Activated CD4-positive, alpha-beta memory T cell treated with anti-CD3 and anti-CD28 coated beads for 36 hours (primary cell): Measurements from ENCODE around the gene MDGA2. TPM values are rescaled to one million over a fixed set of nuclear protein-coding genes. Genes with fewer than 3 reads are reported as not detected.
"Not testable (repeated sequence)": the region's sequence is repeated elsewhere in the genome, so short reads cannot be mapped to it uniquely, and the experiment has no call there.

Experiments
- CTCF ChIA-PET: fragments of 350-600 bp; sonication (Branson Sonifier 250); formaldehyde crosslinking; loops from one replicate; lab custom pipeline; 2021; ENCODE audit warnings: antibody characterized with exemption, inconsistent platforms; lab: Charles Lee
- POLR2A ChIA-PET: fragments of 350-600 bp; sonication (Branson Sonifier 250); formaldehyde crosslinking; loops from one replicate; lab custom pipeline; 2021; ENCODE audit warnings: antibody characterized with exemption; lab: Charles Lee
- DNase-seq: peaks from one replicate; pipeline ENCODE4 v3.0.0-alpha.2; 2020
- H3K27ac Mint-ChIP-seq: one replicate; pipeline ENCODE4 v1.8.0; 2021; ENCODE audit warnings: mixed read lengths
- H3K27me3 Mint-ChIP-seq: one replicate; pipeline ENCODE4 v1.8.0; 2021; ENCODE audit warnings: mixed read lengths
- H3K36me3 Mint-ChIP-seq: one replicate; pipeline ENCODE4 v1.8.0; 2021; ENCODE audit warnings: mixed read lengths
- H3K4me1 Mint-ChIP-seq: one replicate; pipeline ENCODE4 v1.8.0; 2021; ENCODE audit warnings: low read depth, mixed read lengths
- H3K4me3 Mint-ChIP-seq: one replicate; pipeline ENCODE4 v1.8.0; 2021; ENCODE audit warnings: mild to moderate bottlenecking, mixed read lengths
- H3K9me3 Mint-ChIP-seq: one replicate; pipeline ENCODE4 v1.8.0; 2021; ENCODE audit warnings: mixed read lengths
- intact Hi-C: fragments of 100-400 bp; cut with micrococcal nuclease; formaldehyde crosslinking; loops from one replicate; pipeline ENCODE4 v1.15.1; 2023
- total RNA-seq, 2 experiments: library from RNA; stranded (reverse); gene quantifications; one replicate each; pipeline ENCODE4 v1.2.3, GENCODE V29; 2021

Gene MDGA2
- total RNA-seq, 2 experiments from 2014 or later: not detected

DNA sequence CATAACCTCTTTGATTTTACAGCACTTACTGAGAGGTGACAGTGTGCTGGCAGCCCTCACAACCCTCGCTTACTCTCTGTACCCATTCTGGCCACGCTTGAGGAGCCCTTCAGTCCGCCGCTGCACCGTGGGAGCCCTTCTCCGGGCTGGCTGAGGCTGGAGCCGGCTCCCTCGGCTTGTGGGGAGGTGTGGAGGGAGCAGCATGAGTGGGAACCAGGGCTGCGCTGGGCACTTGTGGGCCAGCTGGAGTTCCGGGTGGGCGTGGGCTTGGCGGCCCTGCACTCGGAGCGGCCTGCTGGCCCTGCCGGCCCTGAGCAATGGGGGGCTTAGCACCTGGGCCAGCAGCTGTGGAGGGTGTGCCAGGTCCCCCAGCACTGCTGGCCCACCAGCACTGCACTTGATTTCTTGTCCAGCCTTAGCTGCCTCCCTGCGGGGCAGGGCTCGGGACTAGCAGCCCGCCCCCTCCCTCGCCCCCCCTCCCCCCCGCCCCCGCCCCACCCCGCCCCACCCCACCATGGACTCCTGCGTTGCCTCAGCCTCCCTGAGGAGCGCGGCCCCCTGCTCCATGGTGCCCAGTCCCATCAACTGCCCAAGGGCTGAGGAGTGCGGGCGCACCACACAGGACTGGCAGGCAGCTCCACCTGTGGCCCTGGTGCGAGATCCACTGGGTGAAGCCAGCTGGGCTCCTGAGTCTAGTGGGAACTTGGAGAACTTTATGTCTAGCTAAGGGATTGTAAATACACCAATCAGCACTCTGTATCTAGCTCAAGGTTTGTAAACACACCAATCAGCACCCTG, 9.9 kb downstream of the MDGA2 start:
- no peaks in the 10 kb centered on the region for H3K9me3 Mint-ChIP-seq
- ChIA-PET CTCF (no interaction called here), POLR2A (no interaction called here)
- intact Hi-C loops: no loop called here
- no peaks in the 10 kb centered on the region for H3K36me3 Mint-ChIP-seq
- no peaks in the 10 kb centered on the region for H3K4me1 Mint-ChIP-seq
- H3K27me3 Mint-ChIP-seq: no peaks in the 10 kb centered on the region
- no peak for DNase-seq
- H3K4me3 Mint-ChIP-seq: no peak overlapping the region
- H3K27ac Mint-ChIP-seq: no peak overlapping the region

DNA sequence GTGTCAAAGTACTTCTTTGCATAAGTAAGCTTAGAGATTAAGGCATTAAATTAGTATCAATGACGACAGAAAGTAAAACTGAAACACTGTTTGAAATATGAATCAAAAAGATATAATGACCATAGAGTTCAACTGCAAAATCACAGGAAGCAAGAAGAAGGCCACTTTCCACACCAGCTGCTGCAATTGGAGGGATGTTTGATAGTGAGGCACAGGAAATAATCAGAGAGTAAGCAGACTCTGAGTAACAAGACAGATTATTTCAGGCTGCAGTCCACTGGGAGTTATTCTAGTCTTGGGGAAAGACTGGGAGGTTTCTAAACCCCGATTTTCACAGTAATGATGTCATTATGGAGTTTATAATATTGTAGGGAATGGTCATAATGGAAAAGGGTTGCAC, 12.9 kb downstream of the MDGA2 start:
- no peak for DNase-seq
- H3K4me1 Mint-ChIP-seq: no peaks in the 10 kb centered on the region
- H3K36me3 Mint-ChIP-seq: no peaks in the 10 kb centered on the region
- H3K4me3 Mint-ChIP-seq: no peak overlapping the region
- no peak overlapping the region for H3K27ac Mint-ChIP-seq
- POLR2A ChIA-PET: no interaction called here
- H3K9me3 Mint-ChIP-seq: no peaks in the 10 kb centered on the region
- no peaks in the 10 kb centered on the region for H3K27me3 Mint-ChIP-seq
- CTCF ChIA-PET: no interaction called here
- intact Hi-C loops: no loop called here

DNA sequence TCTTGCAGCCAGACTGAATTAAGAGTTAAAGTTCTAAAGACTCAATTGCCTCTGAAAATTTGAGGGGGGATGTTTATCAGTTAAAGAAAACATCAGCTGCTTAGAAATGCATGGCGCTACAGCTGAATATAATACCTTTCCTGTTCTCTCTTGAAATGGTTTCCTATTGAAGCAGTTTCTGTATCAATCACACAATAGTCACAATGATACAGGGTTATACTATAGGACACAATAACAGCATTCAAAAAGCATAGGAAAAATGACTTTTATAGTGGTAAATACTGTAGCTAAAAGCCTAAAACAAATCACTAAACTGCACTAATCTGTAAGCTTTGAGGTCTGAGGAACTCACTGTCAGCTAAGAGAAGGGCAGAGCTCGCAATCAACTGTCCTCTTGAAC, 15.2 kb downstream of the MDGA2 start:
- H3K4me1 Mint-ChIP-seq: no peaks in the 10 kb centered on the region
- no peaks in the 10 kb centered on the region for H3K27me3 Mint-ChIP-seq
- CTCF ChIA-PET: no interaction called here
- POLR2A ChIA-PET: no interaction called here
- no peak overlapping the region for H3K27ac Mint-ChIP-seq
- no peak for DNase-seq
- H3K36me3 Mint-ChIP-seq: no peaks in the 10 kb centered on the region
- intact Hi-C loops: no loop called here
- H3K4me3 Mint-ChIP-seq: no peak overlapping the region
- peaks cover 3% of the 10 kb centered on the region for H3K9me3 Mint-ChIP-seq

DNA sequence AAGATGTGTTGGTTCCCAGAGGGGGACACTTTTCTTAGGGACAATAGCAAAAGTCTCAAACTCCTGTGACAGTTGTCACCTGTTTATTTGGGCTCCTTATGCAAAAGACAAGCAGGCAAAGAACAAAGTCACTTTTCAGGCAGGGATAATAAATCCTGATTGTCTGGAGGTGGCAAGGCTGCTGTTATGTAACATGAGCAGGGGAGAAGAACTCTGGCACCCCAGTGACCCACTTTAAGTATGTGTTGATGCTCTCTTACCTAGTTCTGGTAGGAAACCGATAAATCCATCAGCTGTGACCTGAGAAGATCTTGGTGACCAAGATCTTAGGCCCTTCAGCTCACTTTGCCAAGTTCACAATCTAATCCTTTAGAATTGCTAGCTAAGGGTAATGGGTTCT, 17.4 kb downstream of the MDGA2 start:
- H3K9me3 Mint-ChIP-seq: peaks cover 3% of the 10 kb centered on the region
- POLR2A ChIA-PET: no interaction called here
- H3K36me3 Mint-ChIP-seq: no peaks in the 10 kb centered on the region
- no peaks in the 10 kb centered on the region for H3K4me1 Mint-ChIP-seq
- CTCF ChIA-PET: no interaction called here
- H3K27me3 Mint-ChIP-seq: no peaks in the 10 kb centered on the region
- no peak overlapping the region for H3K27ac Mint-ChIP-seq
- intact Hi-C loops: no loop called here
- H3K4me3 Mint-ChIP-seq: no peak overlapping the region
- DNase-seq: no peak

DNA sequence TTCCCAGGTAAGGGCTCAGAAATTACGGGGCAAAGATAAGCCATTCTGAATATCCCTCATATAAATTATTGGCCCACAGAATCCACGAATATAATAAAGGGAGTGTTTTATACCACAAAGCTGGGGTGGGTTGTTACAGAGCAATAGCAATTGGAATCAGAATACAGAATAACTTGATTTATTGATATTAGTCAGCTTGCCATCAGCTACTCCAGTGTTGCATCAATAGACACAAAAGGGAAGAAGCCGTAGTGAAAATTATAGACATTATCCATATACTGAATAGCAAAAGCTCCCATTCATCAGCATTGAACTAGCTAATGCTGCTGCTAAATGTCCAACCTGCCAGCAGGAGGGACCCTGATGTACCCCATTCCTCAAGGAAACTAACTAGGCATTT, 18.3 kb downstream of the MDGA2 start:
- DNase-seq: no peak
- intact Hi-C loops: no loop called here
- no peak overlapping the region for H3K4me3 Mint-ChIP-seq
- POLR2A ChIA-PET: no interaction called here
- peaks cover 3% of the 10 kb centered on the region for H3K9me3 Mint-ChIP-seq
- no peaks in the 10 kb centered on the region for H3K27me3 Mint-ChIP-seq
- CTCF ChIA-PET: no interaction called here
- H3K4me1 Mint-ChIP-seq: no peaks in the 10 kb centered on the region
- H3K36me3 Mint-ChIP-seq: no peaks in the 10 kb centered on the region
- H3K27ac Mint-ChIP-seq: no peak overlapping the region

DNA sequence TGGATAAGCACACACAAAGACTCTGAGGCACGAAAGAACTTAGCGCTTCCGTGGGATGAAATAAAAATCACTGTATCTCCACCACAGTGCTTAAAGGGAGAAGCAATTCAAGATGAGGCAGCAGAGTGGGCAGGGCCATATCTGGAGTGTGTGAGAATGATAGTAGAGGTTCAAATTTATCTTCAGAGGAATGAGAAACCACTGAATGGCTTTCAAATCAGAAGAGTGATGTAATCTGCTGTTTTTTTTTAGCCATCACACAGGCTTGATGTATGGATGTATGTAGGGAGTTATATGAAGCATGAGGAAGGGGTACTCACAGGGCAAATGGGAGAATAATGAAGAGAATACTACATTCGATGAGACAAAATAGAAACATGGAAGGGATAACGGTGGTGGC, 24.1 kb downstream of the MDGA2 start:
- no peaks in the 10 kb centered on the region for H3K4me1 Mint-ChIP-seq
- intact Hi-C loops: no loop called here
- DNase-seq: no peak
- H3K27me3 Mint-ChIP-seq: no peaks in the 10 kb centered on the region
- H3K27ac Mint-ChIP-seq: no peak overlapping the region
- H3K9me3 Mint-ChIP-seq: no peaks in the 10 kb centered on the region
- no peaks in the 10 kb centered on the region for H3K36me3 Mint-ChIP-seq
- no peak overlapping the region for H3K4me3 Mint-ChIP-seq
- ChIA-PET CTCF (no interaction called here), POLR2A (no interaction called here)

DNA sequence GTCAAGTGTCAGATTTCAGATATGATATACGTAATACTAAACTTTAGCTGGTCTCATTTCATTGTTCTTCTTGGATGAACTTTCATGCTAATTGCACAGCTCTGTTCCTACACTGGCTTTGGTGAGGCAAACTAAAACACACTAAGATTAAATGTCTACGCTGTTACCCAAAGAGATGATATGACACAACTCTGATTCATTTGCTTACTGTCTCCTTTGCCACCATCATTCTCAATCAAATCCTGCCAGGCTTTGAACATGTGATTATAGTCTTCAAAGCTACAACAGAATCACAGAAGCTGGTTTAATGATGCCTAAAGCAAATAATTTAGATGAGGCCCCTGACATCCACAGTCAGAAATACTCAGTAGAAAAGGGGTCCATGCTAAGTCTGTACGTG, 37.7 kb downstream of the MDGA2 start:
- intact Hi-C loops: no loop called here
- no peaks in the 10 kb centered on the region for H3K36me3 Mint-ChIP-seq
- H3K4me1 Mint-ChIP-seq: no peaks in the 10 kb centered on the region
- no peak overlapping the region for H3K4me3 Mint-ChIP-seq
- no peak overlapping the region for H3K27ac Mint-ChIP-seq
- H3K9me3 Mint-ChIP-seq: peaks cover 2% of the 10 kb centered on the region
- DNase-seq: no peak
- CTCF ChIA-PET: no interaction called here
- POLR2A ChIA-PET: no interaction called here
- no peaks in the 10 kb centered on the region for H3K27me3 Mint-ChIP-seq

DNA sequence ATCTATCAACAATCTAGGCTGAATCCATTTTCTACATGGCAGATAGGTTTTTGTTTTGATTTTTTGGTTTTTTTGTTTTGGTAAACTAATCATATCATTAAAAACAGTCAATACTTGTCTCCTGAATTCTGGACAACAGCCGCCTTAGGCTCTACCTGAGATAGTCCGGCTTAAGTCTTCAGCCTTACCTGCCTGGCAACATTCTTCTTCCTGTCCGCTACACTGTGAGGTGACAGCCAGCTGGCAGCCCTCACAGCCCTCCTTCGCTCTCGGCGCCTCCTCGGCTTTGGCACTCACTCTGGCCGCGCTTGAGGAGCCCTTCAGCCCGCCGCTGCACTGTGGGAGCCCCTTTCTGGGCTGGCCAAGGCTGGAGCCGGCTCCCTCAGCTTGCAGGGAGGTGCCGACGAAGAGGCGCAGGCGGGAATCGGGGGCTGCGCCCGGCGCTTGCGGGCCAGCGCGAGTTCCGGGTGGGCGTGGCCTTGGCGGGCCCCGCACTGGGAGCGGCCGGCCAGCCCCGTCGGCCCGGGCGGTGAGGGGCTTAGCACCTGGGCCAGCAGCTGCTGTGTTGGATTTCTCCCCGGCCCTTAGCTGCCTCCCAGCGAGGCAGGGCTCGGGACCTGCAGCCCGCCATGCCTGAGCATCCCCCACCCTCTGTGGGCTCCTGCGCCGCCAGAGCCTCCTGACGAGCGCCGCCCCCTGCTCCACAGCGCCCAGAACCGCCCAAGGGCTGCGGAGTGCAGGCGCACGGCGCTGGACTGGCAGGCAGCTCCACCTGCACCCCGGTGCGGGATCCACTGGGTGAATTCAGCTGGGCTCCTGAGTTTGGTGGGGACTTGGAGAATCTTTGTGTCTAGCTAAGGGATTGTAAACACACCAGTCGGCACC, 49.0 kb downstream of the MDGA2 start:
- Mint-ChIP-seq H3K4me3 (no peak overlapping the region), H3K27ac (no peak overlapping the region), H3K27me3 (no peaks in the 10 kb centered on the region), H3K4me1 (no peaks in the 10 kb centered on the region), H3K9me3 (peaks cover 14% of the 10 kb centered on the region), H3K36me3 (no peaks in the 10 kb centered on the region)
- no peak for DNase-seq
- ChIA-PET POLR2A (no interaction called here), CTCF (no interaction called here)
- intact Hi-C loops: no loop called here

DNA sequence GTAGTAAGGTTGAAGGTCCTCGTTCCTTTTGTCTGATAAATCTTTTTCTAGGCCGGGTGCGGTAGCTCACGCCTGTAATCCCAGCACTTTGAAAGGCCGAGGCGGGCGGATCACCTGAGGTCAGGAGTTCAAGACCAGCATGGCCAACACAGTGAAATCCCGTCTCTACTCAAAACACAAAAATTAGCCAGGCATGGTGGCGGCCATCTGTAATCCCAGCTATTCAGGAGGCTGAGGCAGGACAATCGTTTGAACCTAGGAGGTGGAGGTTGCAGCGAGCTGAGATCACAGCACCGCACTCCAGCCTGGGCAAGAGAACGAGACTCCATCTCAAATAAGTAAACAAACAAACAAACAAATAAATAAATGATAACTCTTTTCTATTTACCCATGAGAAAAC, 51.3 kb downstream of the MDGA2 start:
- H3K27ac Mint-ChIP-seq, H3K36me3 Mint-ChIP-seq, DNase-seq, H3K4me3 Mint-ChIP-seq, CTCF ChIA-PET, H3K4me1 Mint-ChIP-seq, intact Hi-C loops, POLR2A ChIA-PET, H3K27me3 Mint-ChIP-seq: not testable (repeated sequence)
- peaks cover 13% of the 10 kb centered on the region for H3K9me3 Mint-ChIP-seq

DNA sequence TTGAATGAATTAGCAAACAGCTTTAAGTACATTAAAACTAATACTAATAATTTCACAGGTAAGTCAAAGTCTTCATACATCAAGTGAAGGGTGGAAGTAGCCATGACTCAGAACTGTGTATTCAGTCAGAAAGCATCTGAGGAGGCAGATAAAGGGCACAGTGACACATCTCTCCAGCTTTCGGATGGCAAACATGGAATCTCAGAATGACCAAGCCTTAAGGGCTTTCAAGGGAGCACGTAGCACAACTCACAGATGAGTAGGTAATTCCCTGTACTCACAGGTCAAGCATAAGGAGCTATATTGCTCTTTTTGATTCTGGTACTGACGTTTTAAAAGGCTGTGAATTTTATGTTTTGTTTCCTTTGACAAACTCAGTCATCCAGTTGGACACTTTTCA, 56.0 kb downstream of the MDGA2 start:
- intact Hi-C loops: no loop called here
- CTCF ChIA-PET: no interaction called here

DNA sequence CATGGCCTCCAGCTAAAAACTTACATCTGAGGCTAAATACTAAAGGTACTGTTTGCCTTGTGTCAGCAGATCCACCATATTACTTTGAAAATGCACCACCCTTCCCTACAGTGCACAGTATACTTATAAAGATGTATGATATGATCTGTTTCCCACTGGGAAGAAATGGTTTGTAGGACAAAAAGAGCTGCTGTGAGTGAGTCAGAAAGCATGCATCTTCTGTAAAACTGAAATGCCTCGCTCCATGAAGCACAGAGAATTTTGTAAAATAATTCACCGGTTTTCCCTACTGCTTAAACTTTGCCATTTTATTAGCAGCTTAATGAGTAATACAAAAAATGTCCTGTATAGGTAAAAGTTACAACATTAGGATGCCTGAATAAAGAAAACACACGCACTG, 68.8 kb downstream of the MDGA2 start:
- no peaks in the 10 kb centered on the region for H3K4me1 Mint-ChIP-seq
- H3K9me3 Mint-ChIP-seq: peaks cover 9% of the 10 kb centered on the region
- no peaks in the 10 kb centered on the region for H3K27me3 Mint-ChIP-seq
- intact Hi-C loops: no loop called here
- POLR2A ChIA-PET: no interaction called here
- H3K4me3 Mint-ChIP-seq: no peak overlapping the region
- CTCF ChIA-PET: no interaction called here
- no peaks in the 10 kb centered on the region for H3K36me3 Mint-ChIP-seq
- H3K27ac Mint-ChIP-seq: no peak overlapping the region
- no peak for DNase-seq

More for the DNA sequence above, 56.0 kb downstream of the MDGA2 start:
- Mint-ChIP-seq H3K4me3 (no peak overlapping the region), H3K4me1 (no peaks in the 10 kb centered on the region), H3K27me3 (no peaks in the 10 kb centered on the region), H3K36me3 (no peaks in the 10 kb centered on the region), H3K27ac (no peak overlapping the region), H3K9me3 (no peaks in the 10 kb centered on the region)
- POLR2A ChIA-PET: no interaction called here
- no peak for DNase-seq

DNA sequence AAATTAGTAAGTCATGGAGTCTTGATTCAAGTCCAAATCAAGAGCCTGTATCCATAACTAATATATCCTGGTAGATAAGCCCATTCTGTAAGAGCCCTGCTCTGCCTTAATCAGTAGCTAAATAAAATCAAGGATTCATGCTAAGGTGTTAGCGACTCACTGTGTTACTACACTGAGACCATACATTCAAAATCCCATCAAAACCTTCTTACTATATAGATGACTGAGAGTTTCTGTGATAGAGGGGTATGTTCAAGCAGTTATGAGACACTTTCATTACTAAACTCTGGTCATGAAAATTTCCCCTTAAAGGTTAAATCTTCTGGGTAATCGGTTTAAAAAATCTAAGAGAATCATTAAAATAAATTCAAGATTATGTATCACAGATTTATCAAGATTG, 78.5 kb downstream of the MDGA2 start:
- no peaks in the 10 kb centered on the region for H3K4me1 Mint-ChIP-seq
- CTCF ChIA-PET: interaction anchor here (1.2 kb wide), 1 partner anchor 12 kb away, joined by 3 read pairs; no protein-coding TSS in a partner anchor
- DNase-seq: no peak
- H3K4me3 Mint-ChIP-seq: no peak overlapping the region
- no peaks in the 10 kb centered on the region for H3K36me3 Mint-ChIP-seq
- POLR2A ChIA-PET: no interaction called here
- peaks cover 11% of the 10 kb centered on the region for H3K9me3 Mint-ChIP-seq
- H3K27ac Mint-ChIP-seq: no peak overlapping the region
- no peaks in the 10 kb centered on the region for H3K27me3 Mint-ChIP-seq
- intact Hi-C loops: no loop called here
